ENCODE measurements around the gene KAZALD1. TPM values are rescaled to one million over a fixed set of nuclear protein-coding genes. Genes with fewer than 3 reads are reported as not detected.
A peak's percentile ranks its signal among the peaks of the same experiment; 100 is the strongest.

Gene KAZALD1
- total RNA-seq, 6 donors from 2014 or later, result 3.8 to 11.9 (median 9.8) TPM

GRCh38 chr10:101014966-101015581 lies 46.7 kb upstream of the KAZALD1 start:
- TF ChIP-seq, protein P1, sequence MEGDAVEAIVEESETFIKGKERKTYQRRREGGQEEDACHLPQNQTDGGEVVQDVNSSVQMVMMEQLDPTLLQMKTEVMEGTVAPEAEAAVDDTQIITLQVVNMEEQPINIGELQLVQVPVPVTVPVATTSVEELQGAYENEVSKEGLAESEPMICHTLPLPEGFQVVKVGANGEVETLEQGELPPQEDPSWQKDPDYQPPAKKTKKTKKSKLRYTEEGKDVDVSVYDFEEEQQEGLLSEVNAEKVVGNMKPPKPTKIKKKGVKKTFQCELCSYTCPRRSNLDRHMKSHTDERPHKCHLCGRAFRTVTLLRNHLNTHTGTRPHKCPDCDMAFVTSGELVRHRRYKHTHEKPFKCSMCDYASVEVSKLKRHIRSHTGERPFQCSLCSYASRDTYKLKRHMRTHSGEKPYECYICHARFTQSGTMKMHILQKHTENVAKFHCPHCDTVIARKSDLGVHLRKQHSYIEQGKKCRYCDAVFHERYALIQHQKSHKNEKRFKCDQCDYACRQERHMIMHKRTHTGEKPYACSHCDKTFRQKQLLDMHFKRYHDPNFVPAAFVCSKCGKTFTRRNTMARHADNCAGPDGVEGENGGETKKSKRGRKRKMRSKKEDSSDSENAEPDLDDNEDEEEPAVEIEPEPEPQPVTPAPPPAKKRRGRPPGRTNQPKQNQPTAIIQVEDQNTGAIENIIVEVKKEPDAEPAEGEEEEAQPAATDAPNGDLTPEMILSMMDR (IDR thresholded peaks at IDR 0.05), result no peak
- TF ChIP-seq POLR2A (IDR thresholded peaks at IDR 0.05) (no peak), POLR2AphosphoS5 (IDR thresholded peaks at IDR 0.05) (no peak), EP300 (IDR thresholded peaks at IDR 0.05) (no peak)
- DNase-seq, result no peak
- ATAC-seq (ENCODE audit: low FRiP score in 2 of 2), result no peak
- Histone ChIP-seq H3K9me3 (no peaks in the 10 kb centered on the region), H3K4me1 (peaks cover 18 to 33% (median 28%) of the 10 kb centered on the region in 4 donors), H3K27ac (no peak overlapping the region), H3K36me3 (no peaks in the 10 kb centered on the region), H3K4me3 (no peak overlapping the region), H3K27me3 (peaks cover 0 to 5% (median 2%) of the 10 kb centered on the region in 4 donors)
- WGBS, 2 donors, result 43 to 50% methylated on average over 6 to 7 of the region's 7 CpGs

- no peak for TF ChIP-seq POLR2A (IDR thresholded peaks at IDR 0.05)
- no peak for TF ChIP-seq EP300 (IDR thresholded peaks at IDR 0.05)
- no peak for TF ChIP-seq POLR2AphosphoS5 (IDR thresholded peaks at IDR 0.05)
- TF ChIP-seq, protein P1 (IDR thresholded peaks at IDR 0.05), result no peak
- 89% methylated on average over 6 of the region's 8 CpGs; no CpG with 5 or more reads in 1 of the 2 donors for WGBS, 2 donors
- ATAC-seq (ENCODE audit: low FRiP score in 2 of 2), result no peak
- DNase-seq, result peak in 1 of 2 donors; percentile 73
- H3K4me1 ChIP-seq, result peaks cover 18 to 33% (median 28%) of the 10 kb centered on the region in 4 donors
- H3K9me3 ChIP-seq, result no peaks in the 10 kb centered on the region
- no peaks in the 10 kb centered on the region for H3K36me3 ChIP-seq
- H3K4me3 ChIP-seq, result no peak overlapping the region
- H3K27me3 ChIP-seq, result peaks cover 0 to 5% (median 2%) of the 10 kb centered on the region in 4 donors
- H3K27ac ChIP-seq, result no peak overlapping the region
Measured at GRCh38 chr10:101015582-101015973, 46.2 kb upstream of the KAZALD1 start.

DNA sequence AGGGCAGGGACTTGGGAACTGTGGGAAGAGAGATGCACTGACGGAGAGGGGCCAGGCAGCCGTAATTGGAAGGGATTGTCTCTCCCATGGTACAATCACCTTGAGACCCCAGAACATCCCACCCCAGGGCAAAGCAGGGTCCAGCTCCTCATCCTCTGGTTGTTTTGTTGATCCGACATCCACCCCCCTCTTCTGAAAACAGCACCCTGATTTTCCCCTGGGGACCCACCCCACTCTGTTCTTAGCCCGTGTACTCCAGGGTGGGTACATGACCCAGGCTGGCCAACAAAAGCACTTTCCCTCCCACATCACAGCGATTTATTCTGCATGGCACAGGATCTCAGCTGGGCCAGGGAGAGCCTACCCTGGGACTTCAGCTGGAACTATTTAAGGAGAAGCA lies 45.0 kb upstream of the KAZALD1 start:
- Histone ChIP-seq H3K4me1 (peaks cover 18 to 31% (median 25%) of the 10 kb centered on the region in 4 donors), H3K4me3 (no peak overlapping the region), H3K27ac (no peak overlapping the region), H3K36me3 (no peaks in the 10 kb centered on the region), H3K27me3 (peaks cover 0 to 5% (median 2%) of the 10 kb centered on the region in 4 donors), H3K9me3 (no peaks in the 10 kb centered on the region)
- DNase-seq (no peak), ATAC-seq (ENCODE audit: low FRiP score in 2 of 2) (no peak)
- TF ChIP-seq EP300 (IDR thresholded peaks at IDR 0.05), result no peak
- 74 to 83% methylated on average over 5 of the region's 5 CpGs for WGBS, 2 donors

DNA sequence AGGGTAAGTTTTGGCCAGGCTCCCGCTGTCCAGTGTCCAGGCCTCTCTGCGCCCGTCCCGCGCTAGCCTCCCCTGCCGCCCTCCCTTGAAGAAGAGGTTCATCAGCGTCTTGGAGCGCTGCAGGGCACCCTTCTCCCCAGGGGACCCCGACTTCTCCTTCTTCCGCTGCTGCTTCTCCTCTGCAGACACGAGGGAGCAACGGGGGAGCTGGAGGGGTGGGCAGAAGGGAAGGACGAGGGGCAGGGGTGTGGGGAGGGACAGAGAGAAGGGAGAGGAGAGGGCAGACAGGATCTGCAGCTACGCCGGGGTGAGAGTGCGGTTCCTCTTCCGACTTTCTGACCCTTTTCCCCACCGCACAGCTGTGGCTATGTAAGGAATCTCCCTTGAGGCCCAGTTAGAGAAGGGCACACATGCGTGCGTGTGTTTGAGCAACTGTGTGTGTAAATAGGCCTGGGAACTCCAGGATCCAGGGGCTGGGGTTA lies 43.6 kb upstream of the KAZALD1 start:
- ATAC-seq (ENCODE audit: low FRiP score in 2 of 2) (no peak), DNase-seq (peak in 1 of 2 donors; percentile 62)
- Histone ChIP-seq H3K4me1 (peaks cover 11 to 18% (median 12%) of the 10 kb centered on the region in 4 donors), H3K27ac (no peak overlapping the region), H3K36me3 (no peaks in the 10 kb centered on the region), H3K9me3 (no peaks in the 10 kb centered on the region), H3K27me3 (peaks cover 0 to 5% (median 2%) of the 10 kb centered on the region in 4 donors), H3K4me3 (no peak overlapping the region)
- 44 to 46% methylated on average over 20 of the region's 20 CpGs for WGBS, 2 donors
- TF ChIP-seq POLR2AphosphoS5 (IDR thresholded peaks at IDR 0.05) (no peak), POLR2A (IDR thresholded peaks at IDR 0.05) (no peak), EP300 (IDR thresholded peaks at IDR 0.05) (no peak)
- TF ChIP-seq, protein P1 (IDR thresholded peaks at IDR 0.05), result no peak

DNA sequence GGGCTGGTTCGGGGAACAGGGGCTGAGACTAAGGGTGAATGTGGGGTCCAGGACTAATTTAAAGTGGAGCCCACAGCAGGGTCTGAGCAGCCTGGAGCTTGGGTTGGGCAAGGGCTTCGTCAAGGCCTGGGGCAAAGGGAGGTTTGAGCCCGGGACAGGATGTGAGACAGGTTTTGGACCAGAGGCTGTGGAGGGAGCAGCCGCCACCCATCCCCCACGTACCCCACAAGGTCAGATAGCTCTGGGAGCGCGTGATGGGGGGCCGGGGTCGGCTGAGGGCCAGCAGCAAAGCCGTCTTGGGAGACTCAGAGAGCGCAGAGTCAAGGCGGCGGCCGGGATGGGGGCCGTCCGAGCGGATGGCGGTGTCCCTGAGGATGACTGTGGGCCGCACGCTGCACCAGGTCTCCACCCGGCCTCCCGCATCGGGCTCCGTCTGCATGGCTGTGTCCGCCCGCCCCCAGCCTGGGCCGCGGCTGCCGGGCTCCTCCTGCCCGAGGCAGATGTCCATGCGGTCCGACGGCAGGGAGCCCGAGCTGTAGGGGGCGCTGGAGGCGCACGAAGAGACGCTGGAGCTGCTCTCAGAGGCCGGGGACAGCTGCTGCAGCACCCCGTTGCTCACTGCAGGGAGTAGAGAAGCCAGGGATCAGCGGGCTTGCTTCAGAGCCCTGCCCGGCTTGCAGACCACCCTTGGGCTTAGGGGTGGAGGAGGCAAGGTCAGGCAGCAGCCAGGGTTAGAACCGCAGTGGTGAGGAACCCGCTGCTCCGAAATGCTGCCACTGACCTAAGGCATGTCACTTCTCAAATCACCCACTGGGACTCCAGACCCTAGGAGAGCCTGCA lies 43.0 kb upstream of the KAZALD1 start:
- H3K4me1 ChIP-seq, result peaks cover 6 to 14% (median 8%) of the 10 kb centered on the region in 4 donors
- WGBS, 2 donors, result 23 to 39% methylated on average over 18 to 24 of the region's 45 CpGs
- ATAC-seq (ENCODE audit: low FRiP score in 2 of 2), result peak; percentile 2 to 88
- TF ChIP-seq POLR2A (IDR thresholded peaks at IDR 0.05), result no peak
- TF ChIP-seq, protein P1 (IDR thresholded peaks at IDR 0.05), result peak; percentile 59 to 85 (median 80)
- no peak overlapping the region for H3K27ac ChIP-seq
- peak; percentile 82 to 95 for DNase-seq
- no peak overlapping the region for H3K4me3 ChIP-seq
- no peaks in the 10 kb centered on the region for H3K36me3 ChIP-seq
- no peaks in the 10 kb centered on the region for H3K9me3 ChIP-seq
- peaks cover 0 to 5% (median 2%) of the 10 kb centered on the region in 4 donors for H3K27me3 ChIP-seq
